Measurements from ENCODE around the gene MMP17.

The MMP17 gene

GRCh38 chr12:131786331-131786730, 41.9 kb upstream of the MMP17 start:
- H3K4me3 ChIP-seq (ENCODE audit: low read length): no peak overlapping the region
- DNase-seq (ENCODE audit: low read depth): no peak
- no peak for TF ChIP-seq CTCF (conservative IDR thresholded peaks at IDR 0.05; ENCODE audit: low read length)

- H3K4me3 ChIP-seq (ENCODE audit: low read length): no peak overlapping the region
- no peak for TF ChIP-seq CTCF (conservative IDR thresholded peaks at IDR 0.05; ENCODE audit: low read length)
- DNase-seq (ENCODE audit: low read depth): no peak
These were observed 41.0 kb upstream of the MMP17 start for GRCh38 chr12:131787143-131787660.

DNA sequence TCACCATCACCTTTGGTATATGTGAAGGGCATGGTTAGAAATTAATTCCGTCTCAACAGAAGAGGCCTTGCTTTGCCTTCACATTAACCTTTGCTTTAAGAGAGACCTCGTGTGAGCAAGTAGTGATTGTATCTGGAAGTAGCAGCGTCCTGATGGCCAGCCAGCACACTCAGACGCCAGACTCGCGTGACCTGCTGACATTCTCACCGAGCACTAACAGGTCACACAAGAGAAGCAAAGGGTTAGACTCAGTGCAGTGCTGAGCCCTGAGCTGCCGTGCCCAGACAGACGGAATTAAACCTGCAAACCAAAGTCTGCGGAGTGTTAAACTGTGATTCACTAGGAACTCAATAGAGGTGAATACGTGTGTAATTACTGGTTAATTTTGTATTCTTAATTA, 40.1 kb upstream of the MMP17 start:
- DNase-seq (ENCODE audit: low read depth): no peak
- H3K4me3 ChIP-seq (ENCODE audit: low read length): no peak overlapping the region
- TF ChIP-seq CTCF (conservative IDR thresholded peaks at IDR 0.05; ENCODE audit: low read length): no peak

- H3K4me3 ChIP-seq (ENCODE audit: low read length): no peak overlapping the region
- no peak for DNase-seq (ENCODE audit: low read depth)
- TF ChIP-seq CTCF (conservative IDR thresholded peaks at IDR 0.05; ENCODE audit: low read length): no peak
These were observed 38.6 kb upstream of the MMP17 start for GRCh38 chr12:131789638-131790037.

- no peak overlapping the region for H3K4me3 ChIP-seq (ENCODE audit: low read length)
- peak; percentile 59 for DNase-seq (ENCODE audit: low read depth)
- TF ChIP-seq CTCF (conservative IDR thresholded peaks at IDR 0.05; ENCODE audit: low read length): no peak
These were observed 34.8 kb upstream of the MMP17 start for GRCh38 chr12:131793243-131794022.

DNA sequence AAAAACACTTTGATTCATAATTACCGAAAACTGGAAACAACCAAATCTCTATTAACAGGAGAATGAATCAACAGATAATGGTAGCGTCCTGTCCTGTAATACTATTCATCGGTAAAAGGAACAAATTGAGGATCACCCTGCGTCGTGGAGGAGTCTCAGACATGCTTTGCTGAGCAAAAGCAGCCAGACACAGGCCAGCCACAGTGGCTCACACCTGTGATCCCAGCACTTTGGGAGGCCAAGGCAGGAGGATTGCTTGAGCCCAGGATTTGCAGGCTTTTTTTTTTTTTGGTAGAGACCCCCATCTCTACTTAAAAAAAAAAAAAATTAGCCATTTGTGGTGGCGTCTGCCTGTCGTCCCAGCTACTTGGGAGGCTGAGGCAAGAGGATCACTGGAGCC, 34.1 kb upstream of the MMP17 start:
- DNase-seq (ENCODE audit: low read depth): no peak
- no peak overlapping the region for H3K4me3 ChIP-seq (ENCODE audit: low read length)
- TF ChIP-seq CTCF (conservative IDR thresholded peaks at IDR 0.05; ENCODE audit: low read length): no peak

DNA sequence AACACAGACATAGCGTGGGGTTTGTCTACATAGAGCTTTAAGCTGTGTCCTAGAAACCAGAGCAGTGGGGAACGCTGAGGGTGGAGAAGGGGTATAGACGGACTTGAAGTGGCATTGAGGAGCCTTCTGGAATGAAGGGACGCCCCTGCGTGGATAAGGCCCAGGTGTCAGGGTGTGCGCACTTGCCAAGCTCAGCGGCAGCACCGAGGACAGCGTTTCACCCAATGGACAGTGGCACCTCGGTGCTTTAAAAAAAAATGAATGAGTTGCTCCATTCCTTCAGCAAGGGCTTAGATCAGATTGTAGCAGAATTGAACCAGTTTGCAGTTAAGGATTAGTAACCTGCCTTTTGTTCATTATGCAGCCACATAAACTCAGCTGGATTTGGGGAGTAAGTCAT, 33.6 kb upstream of the MMP17 start:
- DNase-seq (ENCODE audit: low read depth): no peak
- H3K4me3 ChIP-seq (ENCODE audit: low read length): no peak overlapping the region
- TF ChIP-seq CTCF (conservative IDR thresholded peaks at IDR 0.05; ENCODE audit: low read length): no peak
